HG03342 (cell line): ENCODE results near the gene UBE2G2.

Experiments
- ATAC-seq: cut with Tn5 transposase; IDR thresholded peaks from one replicate; pipeline ENCODE4 v1.9.1; 2021; ENCODE audit warnings: mild to moderate bottlenecking, moderate library complexity; ENCODE audit not compliant: unreplicated experiment

UBE2G2 gene

DNA sequence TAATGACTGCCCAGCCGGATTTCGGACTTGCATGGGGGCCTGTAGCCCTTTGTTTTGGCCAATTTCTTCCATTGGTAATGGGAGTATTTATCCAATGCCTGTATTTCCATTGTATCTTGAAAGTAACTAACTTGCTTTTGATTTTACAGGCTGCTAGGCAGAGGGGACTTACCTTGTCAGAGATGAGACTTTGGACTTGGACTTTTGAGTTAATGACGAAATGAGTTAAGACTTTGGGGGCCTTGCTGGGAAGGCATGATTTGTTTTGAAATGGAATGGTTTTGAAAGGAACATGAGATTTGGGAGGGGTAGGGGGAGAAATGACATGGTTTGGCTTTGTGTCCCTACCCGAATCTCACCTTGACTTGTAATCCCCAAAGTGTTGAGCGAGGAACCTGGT, 9.6 kb downstream of the UBE2G2 start:
- no peak for ATAC-seq

DNA sequence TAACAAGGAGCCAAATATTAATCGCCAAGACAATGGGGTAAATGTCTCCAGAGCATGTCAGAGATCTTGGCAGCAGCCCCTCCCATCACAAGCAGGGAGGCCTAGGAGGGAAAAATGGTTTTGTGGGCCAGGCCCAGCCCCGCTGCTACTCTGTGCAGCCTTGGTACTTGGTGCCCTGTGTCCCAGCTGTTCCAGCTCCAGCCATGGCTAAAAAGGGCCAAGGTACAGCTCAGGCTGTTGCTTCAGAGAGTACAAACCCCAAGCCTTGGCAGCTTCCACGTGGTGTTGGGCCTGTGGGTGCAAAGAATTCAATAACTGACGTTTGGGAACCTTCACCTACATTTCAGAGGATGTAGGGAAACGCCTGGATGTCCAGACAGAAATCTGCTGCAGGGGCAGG, 10.4 kb downstream of the UBE2G2 start:
- ATAC-seq: no peak

- no peak for ATAC-seq
Observed at GRCh38 chr21:44790368-44790767, 11.3 kb downstream of the UBE2G2 start.

- no peak for ATAC-seq
Observed at GRCh38 chr21:44789880-44790279, 11.7 kb downstream of the UBE2G2 start.

DNA sequence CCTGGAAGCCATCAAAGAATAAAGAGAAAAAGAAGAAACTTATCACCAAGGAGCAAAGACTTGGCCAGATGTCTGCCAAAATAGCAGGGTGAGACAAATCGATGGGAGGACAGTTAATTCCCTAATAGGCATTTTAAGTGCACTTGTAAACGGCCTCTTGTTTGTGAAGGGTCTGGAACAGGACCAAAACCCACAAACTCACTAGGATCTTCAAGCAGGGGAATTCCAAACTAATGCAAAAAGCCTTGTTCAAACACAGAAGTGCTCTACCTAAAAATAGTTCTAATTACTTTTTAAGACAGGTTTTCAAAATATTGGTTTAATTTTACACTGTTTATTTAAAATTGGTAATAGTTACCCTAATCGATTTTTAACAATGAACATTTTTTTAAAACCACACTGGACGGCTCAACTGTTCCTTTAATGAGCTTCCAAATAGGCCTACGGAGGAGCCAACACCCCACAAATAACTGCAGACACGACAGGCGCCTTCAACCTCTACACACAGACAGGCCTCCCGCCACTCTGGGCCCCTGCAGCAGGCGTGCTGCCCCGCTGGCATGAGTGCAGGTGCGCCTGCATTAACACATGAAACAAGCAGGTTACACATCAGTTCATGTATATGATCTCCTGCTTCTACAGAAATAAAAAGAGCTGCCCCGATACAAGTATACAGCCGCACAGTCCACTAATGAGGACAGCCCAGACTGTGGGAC, 15.8 kb downstream of the UBE2G2 start:
- ATAC-seq: no peak

GRCh38 chr21:44784810-44785209, 16.8 kb downstream of the UBE2G2 start:
- no peak for ATAC-seq

DNA sequence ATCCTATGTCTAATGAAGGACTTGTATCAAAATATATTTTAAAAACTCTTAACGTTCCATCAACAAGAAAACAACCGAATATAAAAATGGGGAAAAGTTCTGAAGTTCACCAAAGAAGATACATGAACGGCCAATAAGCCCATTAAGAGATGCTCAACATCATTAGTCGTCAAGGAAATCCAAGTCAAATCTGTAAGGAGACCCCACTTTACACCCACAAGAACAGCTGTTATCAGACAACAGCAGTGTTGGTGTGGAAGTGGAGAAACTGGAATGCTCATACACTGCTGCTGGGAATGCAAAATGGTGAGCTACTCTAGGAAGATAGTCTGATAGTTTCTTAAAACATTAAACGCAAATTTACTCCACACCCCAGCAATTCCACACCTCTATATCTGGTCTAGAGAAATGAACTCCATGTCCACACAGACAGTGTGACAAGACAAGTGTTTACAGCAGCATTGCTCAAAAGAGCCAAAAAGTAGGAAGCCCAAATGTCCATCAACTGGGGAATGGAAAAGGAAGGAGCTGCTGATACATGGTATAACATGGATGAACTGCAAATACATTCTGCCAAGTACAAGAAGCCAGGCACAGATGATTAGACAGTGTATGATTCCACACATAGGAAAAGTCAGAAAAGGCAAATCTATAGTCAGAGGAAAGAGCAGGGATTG, 18.5 kb downstream of the UBE2G2 start:
- ATAC-seq: no peak

DNA sequence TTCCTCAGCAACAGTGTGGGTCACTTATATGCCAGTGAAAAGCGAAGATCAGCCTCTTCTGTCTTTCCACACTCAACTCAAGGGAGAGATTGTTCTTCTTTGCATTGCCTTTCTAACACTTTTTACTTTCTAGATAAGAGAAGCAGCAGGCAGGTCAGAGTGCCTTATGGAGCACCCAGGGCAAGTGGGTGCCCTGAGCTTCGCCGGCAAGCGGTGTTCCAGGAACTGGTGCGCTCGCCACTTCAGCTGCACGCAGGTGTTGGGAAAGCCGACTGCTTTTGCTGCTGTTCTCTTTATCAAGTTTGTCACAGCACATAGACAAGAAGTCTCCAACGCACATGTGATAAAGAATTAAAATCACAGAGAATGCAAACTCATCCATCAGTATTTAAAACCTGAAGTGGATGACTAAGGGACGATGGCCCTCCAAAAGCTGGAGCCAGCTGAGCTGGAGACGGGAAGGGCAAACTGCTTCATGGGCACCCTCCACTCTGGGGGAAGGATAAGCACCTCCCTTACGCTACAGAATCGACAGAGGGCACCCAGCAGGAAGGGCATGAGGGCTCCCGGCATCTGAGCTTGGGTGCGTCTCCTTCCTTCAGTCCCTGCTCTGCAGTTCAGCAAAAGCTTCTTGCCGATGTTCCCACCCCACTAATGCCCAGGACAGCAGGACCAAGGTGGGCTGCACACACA, 20.7 kb downstream of the UBE2G2 start:
- ATAC-seq: no peak

DNA sequence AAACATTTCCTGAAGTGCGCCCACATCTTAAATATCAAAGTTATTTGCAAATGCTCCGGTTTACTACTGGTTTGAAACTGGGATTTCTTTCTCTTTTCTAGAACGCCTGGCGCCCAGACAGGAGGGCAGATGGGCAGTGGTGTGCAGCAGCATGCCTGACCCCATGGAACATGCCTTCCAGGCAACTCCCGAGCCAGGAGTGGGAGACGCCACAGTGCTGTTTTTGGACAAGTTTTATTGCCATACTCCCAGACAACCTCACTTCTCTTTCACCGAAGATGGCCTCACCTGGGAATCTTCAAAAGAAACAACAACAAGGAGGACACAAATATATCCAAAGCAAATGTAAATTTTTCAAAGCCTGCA, 21.5 kb downstream of the UBE2G2 start:
- ATAC-seq: no peak

DNA sequence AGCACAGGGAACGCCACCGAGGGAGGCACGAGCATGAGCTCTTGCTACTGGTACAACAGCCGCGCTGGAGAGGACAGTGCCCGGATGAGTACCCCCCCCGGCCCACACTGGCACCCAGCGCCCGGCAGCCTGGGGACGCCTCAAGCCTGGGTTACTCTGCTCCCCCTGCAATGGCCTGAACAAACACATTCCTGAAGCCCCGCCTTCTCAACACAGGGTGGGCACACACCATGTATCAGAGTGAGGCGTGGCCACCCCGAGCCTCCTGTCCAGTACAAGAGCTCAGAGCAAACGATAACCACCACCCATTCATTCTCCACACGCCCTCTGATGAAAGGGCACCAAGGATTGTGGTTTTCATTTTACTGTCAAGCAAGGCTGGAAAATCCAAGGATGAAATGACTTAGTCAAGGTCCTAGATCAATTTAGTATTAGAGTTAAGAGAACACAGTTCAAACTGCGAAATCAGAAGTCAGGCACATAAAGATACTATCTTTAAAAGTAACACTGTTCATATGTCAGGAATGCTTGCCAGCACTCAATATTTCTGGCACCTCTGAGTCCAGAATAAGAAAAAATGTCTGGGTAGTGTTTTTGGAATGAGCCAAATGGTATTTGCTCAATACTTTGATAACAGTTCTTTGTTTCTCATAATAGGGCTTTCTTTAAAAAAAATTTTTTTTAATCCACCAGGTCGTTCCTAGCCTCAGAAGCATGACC, 22.0 kb downstream of the UBE2G2 start:
- ATAC-seq: no peak

DNA sequence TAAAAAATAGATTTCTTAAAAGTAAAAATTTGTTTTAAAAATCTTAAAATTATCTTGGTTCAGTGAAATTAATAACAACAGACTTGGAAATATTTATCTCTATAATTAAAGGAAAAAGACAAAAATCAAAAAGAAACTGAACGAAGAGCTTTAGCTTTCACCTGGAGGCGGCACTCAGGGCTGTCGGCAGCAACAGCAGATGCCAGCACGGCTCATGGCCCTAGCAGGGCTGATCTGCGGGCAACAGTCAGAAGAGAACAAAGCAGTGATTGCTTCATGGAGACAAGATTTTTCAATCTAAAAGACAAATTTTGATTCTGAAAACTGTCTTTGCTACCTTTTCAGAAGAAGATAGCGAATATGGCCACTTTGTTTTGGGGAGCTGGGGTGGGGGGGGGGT, 22.6 kb downstream of the UBE2G2 start:
- no peak for ATAC-seq

- no peak for ATAC-seq
Observed at GRCh38 chr21:44778499-44778911, 23.1 kb downstream of the UBE2G2 start.

- no peak for ATAC-seq
Observed at GRCh38 chr21:44778094-44778493, 23.5 kb downstream of the UBE2G2 start.

DNA sequence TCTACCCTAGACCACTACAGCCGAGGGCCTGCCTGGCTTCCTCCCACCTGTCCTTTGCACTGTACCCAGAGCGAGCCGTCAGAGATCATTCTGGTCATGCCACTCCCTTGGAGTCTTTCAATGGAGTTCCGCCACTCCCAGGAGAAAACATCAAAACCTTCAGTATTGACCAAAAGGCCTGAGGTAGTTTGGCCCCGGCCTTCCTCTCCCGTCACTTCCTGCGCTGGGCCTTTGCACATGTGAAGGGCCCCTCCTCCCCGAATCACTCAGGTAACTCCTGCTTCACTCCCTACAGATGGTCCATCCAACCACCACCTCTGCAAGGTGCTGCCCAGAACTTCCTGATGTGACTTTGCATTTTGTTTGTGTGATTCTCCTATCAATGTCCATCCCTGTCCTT, 26.6 kb downstream of the UBE2G2 start:
- ATAC-seq: no peak

DNA sequence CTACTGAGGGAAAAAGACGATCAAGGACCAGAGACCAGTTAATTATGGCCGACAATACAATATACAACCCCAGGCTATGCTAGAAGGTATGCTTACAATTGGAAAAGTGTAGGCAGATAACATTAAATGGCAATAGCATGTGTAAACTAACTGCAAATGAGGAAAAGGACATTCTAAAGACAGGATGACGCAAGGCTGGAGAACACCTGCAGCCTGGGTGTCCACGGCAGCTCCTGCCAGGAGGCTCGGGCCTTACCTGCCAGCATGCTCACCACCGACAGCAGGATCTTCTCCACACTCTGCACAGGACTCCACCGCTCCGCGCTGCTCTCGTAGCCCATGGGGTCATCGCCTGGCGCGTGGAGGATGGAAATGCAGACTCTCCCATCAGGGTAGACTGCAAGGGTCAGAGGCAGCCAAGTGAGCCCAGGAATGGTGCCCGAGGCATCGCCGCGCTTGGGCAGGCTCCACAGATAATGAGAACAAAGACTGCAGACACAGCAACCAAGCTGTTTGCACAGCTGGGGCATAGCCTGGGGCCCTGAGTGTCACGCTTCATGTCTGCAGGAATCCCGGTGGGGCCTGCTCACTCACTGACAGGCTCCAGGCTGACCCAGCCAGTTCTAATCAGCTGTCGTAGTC, 28.2 kb downstream of the UBE2G2 start:
- ATAC-seq: no peak

GRCh38 chr21:44771896-44772525, 29.6 kb downstream of the UBE2G2 start:
- ATAC-seq: no peak

DNA sequence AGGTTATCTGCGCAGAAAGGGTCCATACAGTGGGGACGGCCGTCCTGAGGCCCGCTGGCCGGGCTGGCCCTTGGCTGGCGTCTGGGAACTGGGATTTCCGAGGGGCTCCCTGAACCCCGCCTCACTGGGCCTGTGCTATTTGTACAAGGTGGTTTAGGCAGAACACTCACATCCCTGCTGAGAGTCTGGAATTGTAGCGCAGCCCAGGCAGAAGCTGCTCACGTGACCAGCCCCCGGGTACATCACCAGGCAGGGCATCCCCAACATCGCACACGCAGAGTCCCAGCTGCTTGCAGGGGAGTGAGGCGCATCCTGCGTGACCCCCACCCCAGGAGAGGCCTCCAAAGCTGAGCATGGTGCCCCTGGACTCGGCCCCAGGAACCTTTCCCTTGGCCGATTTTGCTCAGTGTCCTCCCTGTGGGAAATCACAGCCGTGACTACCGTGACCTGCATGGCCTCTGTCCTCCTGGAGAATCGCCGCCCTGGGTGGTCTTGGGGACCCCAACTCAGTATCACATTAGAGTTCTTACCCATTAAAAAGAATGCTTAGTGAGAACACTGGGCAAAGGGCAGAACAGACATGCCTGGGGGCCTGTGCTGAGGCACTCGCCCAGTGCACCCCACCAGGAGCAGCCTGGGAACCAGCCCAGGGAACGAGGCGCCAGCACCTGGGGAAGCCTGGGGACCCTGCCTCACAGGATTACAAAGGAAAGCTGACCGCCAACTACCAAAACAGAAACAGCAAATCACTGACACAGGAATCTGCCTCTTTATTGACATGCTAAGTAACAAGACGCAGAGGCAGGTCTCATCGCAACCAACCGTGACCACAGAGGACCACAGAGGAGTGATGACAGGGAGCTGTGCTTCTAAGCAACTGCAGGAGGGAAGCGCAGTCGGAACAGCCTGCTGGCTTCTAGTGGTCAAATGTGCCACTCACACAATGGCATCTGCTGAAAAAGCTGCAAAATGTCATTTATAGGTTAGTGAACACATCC, 33.5 kb downstream of the UBE2G2 start:
- no peak for ATAC-seq

DNA sequence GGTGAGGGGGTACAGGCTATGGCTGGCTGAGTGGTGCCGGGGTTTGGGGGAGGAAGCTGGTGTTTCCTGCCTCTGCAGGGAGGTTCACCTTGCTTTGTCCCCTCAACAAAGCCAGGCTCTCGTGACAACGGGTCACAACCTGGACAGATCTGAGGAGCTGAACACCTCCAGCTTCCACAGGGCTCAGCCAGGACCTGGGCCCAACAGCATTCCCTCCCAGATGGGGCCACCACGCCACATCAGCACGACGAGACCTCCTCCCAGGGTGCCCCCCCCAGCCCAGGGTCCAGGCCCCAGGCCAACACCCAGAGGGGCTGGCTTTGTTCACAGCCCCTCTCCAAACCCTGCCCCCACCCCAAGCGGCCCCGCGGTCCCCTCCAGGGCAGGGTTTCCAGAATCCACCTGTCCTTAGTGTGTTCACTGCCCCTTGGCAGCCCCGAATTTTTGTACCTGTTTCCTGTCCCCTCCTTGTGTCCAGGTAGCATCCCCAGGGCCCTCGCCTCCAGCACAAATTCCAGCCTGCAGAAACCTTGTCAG, 34.7 kb downstream of the UBE2G2 start:
- no peak for ATAC-seq
